Measurements from ENCODE around the gene CAPN15.

- TF ChIP-seq CTCF (conservative IDR thresholded peaks at IDR 0.05; ENCODE audit: low read depth, low read length): no peak
- TF ChIP-seq EZH2phosphoT487 (IDR thresholded peaks at IDR 0.05; ENCODE audit: borderline replicate concordance, low read length): no peak
Measured at GRCh38 chr16:554297-554621, 26.7 kb downstream of the CAPN15 start.

Data from PC-3 (cell line).